Activated T-helper 17 cell treated with anti-CD3 and anti-CD28 coated beads, Interleukin-2, amount 50 U/mL, for 72 hours (primary cell): Measurements from ENCODE around the gene TOP3A. TPM values are rescaled to one million over a fixed set of nuclear protein-coding genes. Genes with fewer than 3 reads are reported as not detected.

Source experiments
- ATAC-seq: fragments of 150-1000 bp; cut with Tn5 transposase; replicated peaks from 2 replicates; pipeline ENCODE4 v1.10.0; 2021; ENCODE audit warnings: mild to moderate bottlenecking, moderate library complexity
- H3K27ac Mint-ChIP-seq: one replicate; pipeline ENCODE4 v1.8.0; 2022; ENCODE audit warnings: mixed read lengths
- H3K27me3 Mint-ChIP-seq: one replicate; pipeline ENCODE4 v1.8.0; 2022; ENCODE audit warnings: mixed read lengths
- H3K36me3 Mint-ChIP-seq: one replicate; pipeline ENCODE4 v1.8.0; 2022; ENCODE audit warnings: low read depth, mild to moderate bottlenecking, mixed read lengths
- H3K4me1 Mint-ChIP-seq: one replicate; pipeline ENCODE4 v1.8.0; 2022; ENCODE audit warnings: mixed read lengths
- H3K4me3 Mint-ChIP-seq: one replicate; pipeline ENCODE4 v1.8.0; 2022; ENCODE audit warnings: mild to moderate bottlenecking, mixed read lengths
- H3K9me3 Mint-ChIP-seq: one replicate; pipeline ENCODE4 v1.8.0; 2022; ENCODE audit warnings: mixed read lengths
- total RNA-seq, 2 donors: library from RNA; stranded (reverse); gene quantifications; one replicate each; pipeline ENCODE4 v1.2.3, GENCODE V29; 2022

Gene TOP3A
- total RNA-seq, 2 donors from 2014 or later: 69.7 to 81.6 TPM

GRCh38 chr17:18229771-18230170 is 85.0 kb downstream of the TOP3A start:
- H3K27ac Mint-ChIP-seq: no peak overlapping the region
- ATAC-seq: no peak
- H3K9me3 Mint-ChIP-seq: no peaks in the 10 kb centered on the region
- H3K36me3 Mint-ChIP-seq: no peaks in the 10 kb centered on the region
- no peaks in the 10 kb centered on the region for H3K27me3 Mint-ChIP-seq
- H3K4me1 Mint-ChIP-seq: peaks cover 19% of the 10 kb centered on the region
- no peak overlapping the region for H3K4me3 Mint-ChIP-seq

GRCh38 chr17:18229254-18229653 is 85.5 kb downstream of the TOP3A start:
- no peak for ATAC-seq
- no peak overlapping the region for H3K4me3 Mint-ChIP-seq
- H3K36me3 Mint-ChIP-seq: no peaks in the 10 kb centered on the region
- H3K9me3 Mint-ChIP-seq: no peaks in the 10 kb centered on the region
- H3K27ac Mint-ChIP-seq: no peak overlapping the region
- H3K4me1 Mint-ChIP-seq: peaks cover 19% of the 10 kb centered on the region
- H3K27me3 Mint-ChIP-seq: no peaks in the 10 kb centered on the region

- H3K27me3 Mint-ChIP-seq: no peaks in the 10 kb centered on the region
- peaks cover 19% of the 10 kb centered on the region for H3K4me1 Mint-ChIP-seq
- H3K9me3 Mint-ChIP-seq: no peaks in the 10 kb centered on the region
- no peaks in the 10 kb centered on the region for H3K36me3 Mint-ChIP-seq
- ATAC-seq: no peak
- peak overlapping the region; percentile 12 for H3K27ac Mint-ChIP-seq
- H3K4me3 Mint-ChIP-seq: no peak overlapping the region
Observed at GRCh38 chr17:18228176-18228682, 86.6 kb downstream of the TOP3A start.

DNA sequence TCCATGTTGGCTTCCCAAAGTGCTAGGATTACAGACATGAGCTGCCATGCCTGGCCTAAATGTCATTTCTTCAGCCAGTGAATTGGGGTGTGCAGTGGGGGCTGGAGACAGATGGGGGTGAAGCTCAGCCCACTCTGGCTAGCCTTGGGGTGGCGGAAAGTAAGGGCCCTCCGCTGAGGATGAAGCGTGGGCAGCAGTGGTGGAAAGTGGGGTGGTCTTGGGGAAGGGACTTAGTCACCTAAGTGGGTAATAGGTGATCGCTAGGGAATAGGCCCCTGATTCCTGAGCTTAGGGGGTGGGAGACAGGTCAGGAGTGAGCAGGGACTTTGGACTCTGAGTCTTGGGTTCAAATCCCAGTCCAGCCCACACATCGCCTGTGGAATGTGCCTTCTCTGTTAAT is 87.2 kb downstream of the TOP3A start:
- H3K4me1 Mint-ChIP-seq: peaks cover 19% of the 10 kb centered on the region
- H3K27me3 Mint-ChIP-seq: no peaks in the 10 kb centered on the region
- no peaks in the 10 kb centered on the region for H3K9me3 Mint-ChIP-seq
- no peak overlapping the region for H3K4me3 Mint-ChIP-seq
- no peaks in the 10 kb centered on the region for H3K36me3 Mint-ChIP-seq
- peak overlapping the region; percentile 12 for H3K27ac Mint-ChIP-seq
- ATAC-seq: no peak

GRCh38 chr17:18226284-18226945 is 88.4 kb downstream of the TOP3A start:
- Mint-ChIP-seq H3K27me3 (no peaks in the 10 kb centered on the region), H3K4me1 (peaks cover 19% of the 10 kb centered on the region), H3K4me3 (peak overlapping the region; percentile 92), H3K36me3 (no peaks in the 10 kb centered on the region), H3K9me3 (no peaks in the 10 kb centered on the region), H3K27ac (peak overlapping the region; percentile 93)
- ATAC-seq: no peak

GRCh38 chr17:18225642-18226283 is 89.0 kb downstream of the TOP3A start:
- Mint-ChIP-seq H3K27me3 (no peaks in the 10 kb centered on the region), H3K9me3 (no peaks in the 10 kb centered on the region), H3K4me1 (peaks cover 19% of the 10 kb centered on the region), H3K4me3 (peak overlapping the region; percentile 92), H3K27ac (peak overlapping the region; percentile 93), H3K36me3 (no peaks in the 10 kb centered on the region)
- ATAC-seq: peak; percentile 37

- no peaks in the 10 kb centered on the region for H3K27me3 Mint-ChIP-seq
- peak within 1 kb of the TSS; percentile 93 for H3K27ac Mint-ChIP-seq
- ATAC-seq: peak; percentile 96
- H3K36me3 Mint-ChIP-seq: no peaks in the 10 kb centered on the region
- peaks cover 19% of the 10 kb centered on the region for H3K4me1 Mint-ChIP-seq
- no peaks in the 10 kb centered on the region for H3K9me3 Mint-ChIP-seq
- peak within 1 kb of the TSS; percentile 92 for H3K4me3 Mint-ChIP-seq
Observed at GRCh38 chr17:18225121-18225641, 89.6 kb downstream of the TOP3A start, which contains the start of gene LLGL1. LLGL1 (plus strand) TSS chr17:18225635; CDS start chr17:18225683, 48 bp downstream.

DNA sequence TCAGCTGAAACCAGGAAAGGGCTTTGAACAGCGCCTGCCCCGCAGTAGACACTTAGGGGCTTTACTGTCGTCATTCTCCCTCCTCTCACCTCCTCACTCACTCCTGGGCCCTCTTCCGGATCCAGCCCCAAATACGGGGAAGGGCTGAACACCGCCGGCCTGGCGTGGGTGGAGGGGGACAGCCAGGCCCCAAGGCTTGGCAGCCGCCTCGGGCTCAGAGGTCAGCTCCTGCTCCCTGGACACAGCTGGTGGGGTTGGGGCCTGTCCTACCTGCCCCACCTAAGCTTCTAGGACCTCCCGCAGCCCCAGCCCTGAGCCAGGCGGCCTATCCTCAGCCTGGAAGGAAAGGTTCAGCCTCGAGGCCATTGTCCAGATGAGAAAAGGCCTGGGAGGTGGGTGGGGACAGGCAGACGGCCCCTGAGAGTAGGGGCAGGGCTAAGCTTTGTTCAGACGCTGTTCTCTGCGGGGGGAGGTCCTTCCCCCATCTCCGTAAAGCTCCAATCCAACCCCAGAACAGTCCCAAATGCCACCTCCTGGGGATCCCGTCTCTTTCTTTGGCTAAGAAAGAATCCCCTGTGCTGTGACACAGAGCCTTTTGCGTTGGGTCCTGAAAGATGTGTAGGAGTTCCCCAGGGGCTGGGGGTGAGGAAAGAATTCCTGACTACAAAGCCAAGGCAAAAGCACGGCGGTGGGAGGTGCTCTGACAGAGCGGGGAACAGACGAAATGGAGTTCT is 90.2 kb downstream of the TOP3A start:
- Mint-ChIP-seq H3K27me3 (no peaks in the 10 kb centered on the region), H3K36me3 (no peaks in the 10 kb centered on the region), H3K4me3 (peak overlapping the region; percentile 77), H3K9me3 (no peaks in the 10 kb centered on the region), H3K27ac (no peak overlapping the region), H3K4me1 (peaks cover 19% of the 10 kb centered on the region)
- ATAC-seq: no peak

- Mint-ChIP-seq H3K9me3 (no peaks in the 10 kb centered on the region), H3K4me1 (peaks cover 19% of the 10 kb centered on the region), H3K27me3 (no peaks in the 10 kb centered on the region), H3K27ac (no peak overlapping the region), H3K36me3 (no peaks in the 10 kb centered on the region), H3K4me3 (no peak overlapping the region)
- ATAC-seq: no peak
Observed at GRCh38 chr17:18224053-18224386, 90.8 kb downstream of the TOP3A start.

Other genes starting within 250 kb of the TOP3A start
- 10 to 100 TPM; 33.8 to 64.7 TPM for gene DRG2, start 227.0 kb downstream of the TOP3A start, total RNA-seq
- gene MYO15A, start 206.2 kb downstream of the TOP3A start, total RNA-seq: 1 to 10 TPM; 1.0 to 6.0 TPM
- gene ALKBH5, start 131.2 kb downstream of the TOP3A start, total RNA-seq: 100 to 1,000 TPM; 161 to 255 TPM
- 10 to 100 TPM; 19.5 to 22.3 TPM for gene LLGL1, start 89.4 kb downstream of the TOP3A start, total RNA-seq
- gene FLII, start 56.3 kb downstream of the TOP3A start, total RNA-seq: 100 to 1,000 TPM; 247 to 307 TPM
- 10 to 100 TPM in 1 of 2 donors, 1 to 10 TPM in 1; 5.0 to 15.2 TPM for gene MIEF2, start 54.3 kb downstream of the TOP3A start, total RNA-seq
- gene SMCR8, start 299 bp upstream of the TOP3A start, total RNA-seq: 10 to 100 TPM; 21.7 to 25.5 TPM
- 10 to 100 TPM; 47.0 to 85.6 TPM for gene SHMT1, start 48.6 kb upstream of the TOP3A start, total RNA-seq
- gene EVPLL, start 62.8 kb upstream of the TOP3A start, total RNA-seq: not detected
- gene LGALS9C, start 161.8 kb upstream of the TOP3A start, total RNA-seq: under 1 TPM in 1 of 2 donors, not detected in 1; 0.26 TPM